AG04450 (cell line): ENCODE data around the gene MTHFSD. TPM values are rescaled to one million over a fixed set of nuclear protein-coding genes. Genes with fewer than 3 reads are reported as not detected.

Experiments
- CTCF ChIA-PET: fragments of 300-600, 350-600 bp; formaldehyde crosslinking; extraction: SDS; loops from one replicate; lab custom pipeline; 2022; ENCODE audit warnings: antibody characterized with exemption, inconsistent platforms; lab: Charles Lee
- POLR2A ChIA-PET: fragments of 350-600 bp; formaldehyde crosslinking; extraction: SDS; loops from one replicate; lab custom pipeline; 2021; ENCODE audit warnings: antibody characterized with exemption, inconsistent platforms; lab: Yijun Ruan, JAX
- DNase-seq: peaks from one replicate; pipeline ENCODE4 v3.0.0-alpha.2; 2011; ENCODE audit warnings: low read depth, low spot score
- H3K27ac ChIP-seq: one replicate; pipeline ENCODE4 v1.5.1; 2012; ENCODE audit warnings: low read depth, low read length, control low read depth
- H3K27me3 ChIP-seq: one replicate; pipeline ENCODE4 v1.6.0; 2012; ENCODE audit warnings: low read length; ENCODE audit not compliant: control insufficient read depth, insufficient read depth
- H3K4me3 ChIP-seq: 2 replicates; pipeline ENCODE4 v1.5.1; 2011; ENCODE audit warnings: mild to moderate bottlenecking, low read depth, low read length, control low read depth
- H3K9me3 ChIP-seq: 2 replicates; pipeline ENCODE4 v1.5.1; 2012; ENCODE audit warnings: low read length; ENCODE audit not compliant: control insufficient read depth, insufficient read depth
- polyA plus RNA-seq: library from polyadenylated mRNA; depleted of rRNA; stranded (reverse); fragments of >200 nt; gene quantifications from 2 replicates; pipeline ENCODE4 v1.2.3, GENCODE V29; 2011
- TF ChIP-seq, protein P1 (sequence below): IDR thresholded peaks from 2 replicates; pipeline ENCODE4 v1.5.1; 2011; ENCODE audit warnings: low read depth, low read length, control low read depth, inconsistent platforms

Gene MTHFSD
- polyA plus RNA-seq, 1 experiment, result 16.7 TPM

GRCh38 chr16:86512301-86512859, 42.7 kb downstream of the MTHFSD start:
- POLR2A ChIA-PET, result interaction anchor here (0.7 to 2.6 kb wide), 4 partner anchors 57 to 437 kb away, joined by 3 to 10 read pairs (median 3); no protein-coding TSS in a partner anchor
- CTCF ChIA-PET, result no interaction called here
- H3K27ac ChIP-seq, result peak overlapping the region; percentile 96
- peak overlapping the region; percentile 98 for H3K4me3 ChIP-seq
- TF ChIP-seq, protein P1, sequence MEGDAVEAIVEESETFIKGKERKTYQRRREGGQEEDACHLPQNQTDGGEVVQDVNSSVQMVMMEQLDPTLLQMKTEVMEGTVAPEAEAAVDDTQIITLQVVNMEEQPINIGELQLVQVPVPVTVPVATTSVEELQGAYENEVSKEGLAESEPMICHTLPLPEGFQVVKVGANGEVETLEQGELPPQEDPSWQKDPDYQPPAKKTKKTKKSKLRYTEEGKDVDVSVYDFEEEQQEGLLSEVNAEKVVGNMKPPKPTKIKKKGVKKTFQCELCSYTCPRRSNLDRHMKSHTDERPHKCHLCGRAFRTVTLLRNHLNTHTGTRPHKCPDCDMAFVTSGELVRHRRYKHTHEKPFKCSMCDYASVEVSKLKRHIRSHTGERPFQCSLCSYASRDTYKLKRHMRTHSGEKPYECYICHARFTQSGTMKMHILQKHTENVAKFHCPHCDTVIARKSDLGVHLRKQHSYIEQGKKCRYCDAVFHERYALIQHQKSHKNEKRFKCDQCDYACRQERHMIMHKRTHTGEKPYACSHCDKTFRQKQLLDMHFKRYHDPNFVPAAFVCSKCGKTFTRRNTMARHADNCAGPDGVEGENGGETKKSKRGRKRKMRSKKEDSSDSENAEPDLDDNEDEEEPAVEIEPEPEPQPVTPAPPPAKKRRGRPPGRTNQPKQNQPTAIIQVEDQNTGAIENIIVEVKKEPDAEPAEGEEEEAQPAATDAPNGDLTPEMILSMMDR, result no peak
- peaks cover 24% of the 10 kb centered on the region; the same call in 1 of the 2 replicates for H3K9me3 ChIP-seq
- no peaks in the 10 kb centered on the region for H3K27me3 ChIP-seq
- no peak for DNase-seq

DNA sequence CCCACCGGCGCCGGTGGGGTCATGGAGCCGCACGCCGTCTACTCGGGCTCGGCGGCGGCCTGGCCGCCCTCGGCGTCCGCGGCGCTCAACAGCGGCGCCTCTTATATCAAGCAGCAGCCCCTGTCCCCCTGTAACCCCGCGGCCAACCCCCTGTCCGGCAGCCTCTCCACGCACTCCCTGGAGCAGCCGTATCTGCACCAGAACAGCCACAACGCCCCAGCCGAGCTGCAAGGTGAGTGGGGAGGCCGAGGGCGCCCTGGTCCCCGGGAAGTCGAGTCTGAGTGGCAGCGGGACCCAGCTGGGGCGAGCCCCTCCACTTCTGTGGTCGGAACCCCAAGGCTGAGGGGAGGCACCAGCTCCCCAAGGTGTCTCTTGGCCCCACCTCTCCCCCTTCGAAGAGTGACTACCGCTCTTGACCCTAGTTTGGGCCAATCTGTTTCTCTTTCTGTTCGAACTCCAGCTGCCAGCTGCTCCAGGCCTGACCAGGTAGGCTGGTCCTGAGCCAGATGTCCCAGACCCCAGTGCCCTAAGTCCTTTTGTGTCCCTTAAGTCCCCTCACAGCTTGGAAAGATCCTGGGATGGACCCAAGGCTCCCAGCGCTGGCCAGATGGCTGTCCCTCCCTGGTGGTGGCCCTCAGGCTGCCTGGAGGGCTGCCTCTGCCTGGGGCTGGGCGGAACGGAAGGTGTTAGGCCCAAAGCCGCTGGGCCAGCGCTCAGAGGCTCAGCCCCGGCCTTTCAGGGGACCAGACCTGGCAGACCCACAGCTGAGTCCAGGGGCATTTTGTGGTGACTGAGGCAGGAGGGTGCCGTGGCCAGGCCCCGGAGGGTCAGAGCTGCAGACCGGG, 43.5 kb downstream of the MTHFSD start:
- Histone ChIP-seq H3K4me3 (peak overlapping the region; percentile 98), H3K9me3 (peaks cover 24% of the 10 kb centered on the region; the same call in 1 of the 2 replicates), H3K27ac (peak overlapping the region; percentile 96), H3K27me3 (no peaks in the 10 kb centered on the region)
- TF ChIP-seq, protein P1, result no peak
- ChIA-PET POLR2A (interaction anchor here (0.6 to 2.6 kb wide), 7 partner anchors 7 to 436 kb away, joined by 3 to 20 read pairs (median 5); no protein-coding TSS in a partner anchor), CTCF (no interaction called here)
- DNase-seq, result no peak

GRCh38 chr16:86510465-86511261, 44.4 kb downstream of the MTHFSD start, which contains the start of gene FOXF1:
Gene FOXF1, plus strand, starts transcription at chr16:86510527. Its CDS starts 43 bp downstream, at chr16:86510570.
- DNase-seq, result peak; percentile 69
- POLR2A ChIA-PET, result interaction anchor here (0.5 to 2.6 kb wide), 14 partner anchors 8 to 488 kb away, joined by 3 to 20 read pairs (median 4); no protein-coding TSS in a partner anchor
- peak within 1 kb of the TSS; percentile 97 for H3K27ac ChIP-seq
- CTCF ChIA-PET, result interaction anchor here (0.6 kb wide), 1 partner anchor 83 kb away, joined by 3 read pairs; no protein-coding TSS in a partner anchor
- peaks cover 18% of the 10 kb centered on the region; the same call in 1 of the 2 replicates for H3K9me3 ChIP-seq
- TF ChIP-seq, protein P1, result no peak
- no peaks in the 10 kb centered on the region for H3K27me3 ChIP-seq
- H3K4me3 ChIP-seq, result peak within 1 kb of the TSS; percentile 98

DNA sequence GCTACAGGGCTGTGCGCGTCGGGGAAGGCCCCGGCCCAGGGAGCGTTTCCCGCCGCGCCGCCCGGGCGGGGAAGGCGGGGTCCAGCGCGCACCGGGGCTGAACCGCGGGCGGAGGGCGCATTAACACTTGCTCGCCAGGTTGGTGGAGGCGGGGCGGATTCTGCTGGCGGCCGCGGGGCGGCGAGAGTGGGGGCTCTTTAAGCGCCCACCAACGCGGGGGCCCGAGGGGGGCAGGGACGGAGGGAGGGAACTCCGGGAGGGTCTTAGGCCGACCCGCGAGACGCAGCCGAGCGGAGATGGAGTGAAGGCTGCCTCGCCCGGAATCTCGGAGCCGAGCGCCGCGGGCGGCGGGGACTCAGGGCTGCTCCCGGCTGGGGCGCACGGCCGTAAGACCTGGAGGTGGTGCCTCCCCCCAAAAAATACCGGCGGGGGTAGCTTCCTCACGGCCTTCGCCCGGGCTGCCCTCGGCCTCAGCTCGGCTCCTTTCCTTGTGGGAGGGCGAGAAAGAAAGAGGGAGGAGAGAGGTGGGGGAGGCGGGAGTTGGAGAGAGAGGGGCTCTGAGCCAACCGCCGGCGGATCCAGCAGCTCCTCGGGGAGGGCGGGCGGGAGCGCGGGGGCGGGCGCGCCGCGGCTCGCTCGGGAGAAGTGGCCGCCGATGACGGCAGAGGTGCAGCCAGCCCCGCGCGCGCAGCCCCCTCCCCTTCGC, 45.1 kb downstream of the MTHFSD start:
- TF ChIP-seq, protein P1, result 0 out of 2 replicates have a peak, but pooled peaks have one; percentile 1
- Histone ChIP-seq H3K4me3 (peak overlapping the region; percentile 95), H3K27me3 (no peaks in the 10 kb centered on the region), H3K9me3 (peaks cover 15% of the 10 kb centered on the region; the same call in 1 of the 2 replicates), H3K27ac (peak overlapping the region; percentile 97)
- CTCF ChIA-PET, result interaction anchor here (0.6 kb wide), 3 partner anchors 59 to 374 kb away, joined by 3 read pairs; no protein-coding TSS in a partner anchor
- peak; percentile 93 for DNase-seq
- POLR2A ChIA-PET, result interaction anchor here (0.5 to 2.6 kb wide), 17 partner anchors 9 to 487 kb away, joined by 3 to 20 read pairs (median 4); no protein-coding TSS in a partner anchor
